ENCODE results near the gene SURF6.

- no peak for TF ChIP-seq PHF8 (conservative IDR thresholded peaks at IDR 0.05; ENCODE audit: low read depth, low read length)
- no peak for TF ChIP-seq POLR2A (IDR thresholded peaks at IDR 0.05; ENCODE audit: control extremely low read depth in 1 of 2, low read depth in 2 of 2, low read length in 2 of 2)
- no peak for TF ChIP-seq TCF12 (IDR thresholded peaks at IDR 0.05; ENCODE audit: low read depth, low read length)
- TF ChIP-seq CEBPB (IDR thresholded peaks at IDR 0.05; ENCODE audit: low read depth, low read length): no peak
- TF ChIP-seq NRF1 (IDR thresholded peaks at IDR 0.05; ENCODE audit: low read depth, low read length): no peak
Measured at GRCh38 chr9:133322701-133323100, 13.3 kb downstream of the SURF6 start.
